Body of pancreas (tissue), 4 donors: ENCODE results near the gene DCAF12L2. TPM values are rescaled to one million over a fixed set of nuclear protein-coding genes. Genes with fewer than 3 reads are reported as not detected.
A peak's percentile ranks its signal among the peaks of the same experiment; 100 is the strongest.

Source experiments
- ATAC-seq: fragments of 150-250 bp; one replicate; pipeline ENCODE4 v1.9.1; 2016
- DNase-seq, 4 donors: peaks; one replicate each; pipeline ENCODE4 v3.0.0-alpha.2; 2019
- H3K27ac ChIP-seq, 4 donors: fragments of 200-600 bp; sonication (generic); 1 replicate in 3 of 4; 2 replicates in 1 of 4; pipeline versions ENCODE4 v1.5.1 to v1.6.1; 2016 to 2019; ENCODE audit warnings: mild to moderate bottlenecking in 1 of 4, mixed read lengths in 1 of 4, moderate library complexity in 1 of 4
- H3K27me3 ChIP-seq, 2 donors: fragments of 200-600 bp; sonication (generic); one replicate each; pipeline ENCODE4 v1.6.0; 2016; ENCODE audit warnings: mild to moderate bottlenecking in 1 of 2
- H3K36me3 ChIP-seq, 2 donors: fragments of 200-600 bp; sonication (generic); replicated peaks in 1 of 2; 2 replicates each; pipeline ENCODE4 v1.5.1; 2016; ENCODE audit warnings: low read depth in 2 of 2; ENCODE audit not compliant: insufficient read depth in 1 of 2
- H3K4me1 ChIP-seq: fragments of 200-600 bp; sonication (generic); one replicate; pipeline ENCODE4 v1.6.0; 2016
- H3K4me3 ChIP-seq, 2 donors: fragments of 200-600 bp; sonication (generic); 1 replicate in 1 of 2; 2 replicates in 1 of 2; pipeline ENCODE4 v1.5.1; 2016 to 2019
- H3K9me3 ChIP-seq, 3 donors: fragments of 200-600 bp; sonication (generic); 1 replicate in 2 of 3; 2 replicates in 1 of 3; pipeline ENCODE4 v1.5.1; 2016
- POLR2A ChIP-seq, 3 donors: fragments of 450-650 bp; IDR thresholded peaks; one replicate each; pipeline ENCODE4 v1.6.1; 2016; ENCODE audit warnings: antibody characterized with exemption in 3 of 3, mild to moderate bottlenecking in 2 of 3
- WGBS, 2 donors: methylation state at CpG; one replicate each; pipeline ENCODE4 v1.1.5; 2017; 5-methylcytosine and 5-hydroxymethylcytosine counted together
- intact Hi-C: fragments of 100-400 bp; cut with DNase I; formaldehyde crosslinking; loops from one replicate; pipeline ENCODE4 v1.15.1; 2023
- total RNA-seq, 2 donors: library from RNA; depleted of rRNA; stranded (reverse); fragments of >200 nt; gene quantifications; one replicate each; pipeline ENCODE4 v1.1.0, GENCODE V29; 2016
- TF ChIP-seq, protein P1 (sequence below), 7 experiments: fragments of 450-650 bp in 4 of 7; fragments of 200-600 bp in 3 of 7; sonication (generic) in 3 of 7; IDR thresholded peaks; one replicate each; pipeline ENCODE4 v1.5.1; 2016 to 2019; ENCODE audit warnings: antibody characterized with exemption in 7 of 7

Gene DCAF12L2
- total RNA-seq, 2 donors from 2014 or later: not detected

DNA sequence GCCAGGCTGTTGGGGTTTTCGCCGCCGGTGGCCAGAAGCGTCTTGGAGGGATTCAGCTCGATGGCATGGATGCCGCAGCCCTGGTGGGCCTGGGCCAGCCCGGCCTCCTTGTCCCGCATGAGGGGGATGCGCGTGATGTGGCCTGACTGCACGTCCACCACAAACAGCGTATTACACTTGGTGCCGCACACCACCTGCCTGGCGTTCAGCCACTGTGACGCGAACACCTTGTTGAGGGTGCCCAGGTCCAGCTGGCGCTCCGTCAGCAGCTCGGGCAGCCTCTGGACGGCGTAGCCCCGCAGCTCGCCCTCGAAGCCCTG, 728 bp downstream of the DCAF12L2 start:
- TF ChIP-seq, protein P1, sequence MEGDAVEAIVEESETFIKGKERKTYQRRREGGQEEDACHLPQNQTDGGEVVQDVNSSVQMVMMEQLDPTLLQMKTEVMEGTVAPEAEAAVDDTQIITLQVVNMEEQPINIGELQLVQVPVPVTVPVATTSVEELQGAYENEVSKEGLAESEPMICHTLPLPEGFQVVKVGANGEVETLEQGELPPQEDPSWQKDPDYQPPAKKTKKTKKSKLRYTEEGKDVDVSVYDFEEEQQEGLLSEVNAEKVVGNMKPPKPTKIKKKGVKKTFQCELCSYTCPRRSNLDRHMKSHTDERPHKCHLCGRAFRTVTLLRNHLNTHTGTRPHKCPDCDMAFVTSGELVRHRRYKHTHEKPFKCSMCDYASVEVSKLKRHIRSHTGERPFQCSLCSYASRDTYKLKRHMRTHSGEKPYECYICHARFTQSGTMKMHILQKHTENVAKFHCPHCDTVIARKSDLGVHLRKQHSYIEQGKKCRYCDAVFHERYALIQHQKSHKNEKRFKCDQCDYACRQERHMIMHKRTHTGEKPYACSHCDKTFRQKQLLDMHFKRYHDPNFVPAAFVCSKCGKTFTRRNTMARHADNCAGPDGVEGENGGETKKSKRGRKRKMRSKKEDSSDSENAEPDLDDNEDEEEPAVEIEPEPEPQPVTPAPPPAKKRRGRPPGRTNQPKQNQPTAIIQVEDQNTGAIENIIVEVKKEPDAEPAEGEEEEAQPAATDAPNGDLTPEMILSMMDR (IDR thresholded peaks at IDR 0.05): no peak
- TF ChIP-seq POLR2A (IDR thresholded peaks at IDR 0.05): no peak
- Histone ChIP-seq H3K9me3 (no peaks in the 10 kb centered on the region), H3K27me3 (no peaks in the 10 kb centered on the region), H3K27ac (no peak overlapping the region), H3K4me1 (no peaks in the 10 kb centered on the region), H3K36me3 (no peaks in the 10 kb centered on the region), H3K4me3 (no peak overlapping the region)
- peak in 2 of 4 donors; percentile 9 to 10 for DNase-seq
- WGBS, 2 donors: no CpG with 5 or more reads among the region's 24 CpGs
- intact Hi-C loops: no loop called here
- no peak for ATAC-seq

DNA sequence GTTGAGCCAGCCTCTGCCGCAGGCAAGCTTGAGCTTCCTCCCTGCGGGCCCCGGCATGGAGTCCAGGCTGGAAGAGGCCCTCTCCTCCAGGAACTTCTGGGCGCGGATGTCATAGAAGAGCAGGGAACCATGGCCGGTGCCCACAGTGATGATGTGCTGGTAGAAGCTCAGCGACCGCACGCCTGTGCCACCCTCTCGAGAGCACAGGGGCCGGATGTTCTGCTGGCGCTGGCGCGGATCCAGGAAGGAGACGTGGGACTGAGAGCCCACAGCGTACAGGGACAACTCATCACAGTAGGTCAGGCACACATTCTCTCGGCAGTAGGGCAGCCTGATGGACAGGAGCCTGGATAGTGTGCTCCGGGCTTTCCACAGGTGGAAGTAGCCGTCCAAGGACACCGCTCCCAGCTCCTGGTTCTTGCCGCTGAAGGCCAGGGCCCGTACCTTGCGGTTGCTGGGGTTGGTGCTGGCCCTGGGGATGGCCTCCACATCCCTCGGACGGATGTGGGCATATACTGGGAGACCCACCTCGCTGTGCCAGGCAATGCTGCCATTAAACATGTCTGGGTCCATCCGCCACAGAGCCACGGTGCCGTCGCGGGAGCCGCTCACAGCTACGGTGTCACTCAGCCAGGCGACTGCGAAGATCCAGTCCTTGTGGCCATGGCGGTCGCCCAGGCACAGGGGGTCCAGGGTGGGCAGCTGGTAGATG, 1.2 kb downstream of the DCAF12L2 start:
- ATAC-seq (no peak), DNase-seq (peak in 1 of 4 donors; percentile 9)
- Histone ChIP-seq H3K4me3 (no peak overlapping the region), H3K4me1 (no peaks in the 10 kb centered on the region), H3K9me3 (no peaks in the 10 kb centered on the region), H3K36me3 (no peaks in the 10 kb centered on the region), H3K27me3 (no peaks in the 10 kb centered on the region), H3K27ac (no peak overlapping the region)
- 77 to 100% methylated on average over 2 to 9 of the region's 37 CpGs for WGBS, 2 donors
- TF ChIP-seq POLR2A (IDR thresholded peaks at IDR 0.05): no peak
- TF ChIP-seq, protein P1 (IDR thresholded peaks at IDR 0.05): no peak
- intact Hi-C loops: no loop called here

DNA sequence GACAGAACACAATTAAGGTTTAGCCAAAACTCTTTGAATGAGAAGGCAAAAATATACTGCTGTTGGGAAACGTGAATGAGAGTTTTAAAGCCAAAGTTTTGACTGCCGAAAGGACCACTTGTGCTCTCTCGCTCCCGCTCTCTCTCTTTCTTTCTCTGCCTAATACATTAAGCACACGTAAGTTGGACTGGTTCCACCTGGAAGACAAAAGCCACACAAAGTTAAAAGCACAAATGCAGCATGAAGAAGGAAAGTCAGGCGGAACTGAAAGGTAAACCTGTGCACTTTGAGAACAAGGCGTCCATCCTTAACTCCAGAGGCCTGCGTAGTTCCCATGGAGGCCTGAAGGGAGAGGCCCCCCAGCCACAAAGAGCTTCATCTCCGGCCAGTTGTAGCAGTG, 1.9 kb downstream of the DCAF12L2 start:
- no peak overlapping the region for H3K4me3 ChIP-seq
- ATAC-seq: no peak
- TF ChIP-seq, protein P1 (IDR thresholded peaks at IDR 0.05): no peak
- TF ChIP-seq POLR2A (IDR thresholded peaks at IDR 0.05): no peak
- DNase-seq: no peak
- H3K27ac ChIP-seq: no peak overlapping the region
- H3K27me3 ChIP-seq: no peaks in the 10 kb centered on the region
- H3K36me3 ChIP-seq: no peaks in the 10 kb centered on the region
- H3K4me1 ChIP-seq: no peaks in the 10 kb centered on the region
- WGBS, 2 donors: 71 to 72% methylated on average over 8 to 9 of the region's 9 CpGs
- intact Hi-C loops: no loop called here
- no peaks in the 10 kb centered on the region for H3K9me3 ChIP-seq

DNA sequence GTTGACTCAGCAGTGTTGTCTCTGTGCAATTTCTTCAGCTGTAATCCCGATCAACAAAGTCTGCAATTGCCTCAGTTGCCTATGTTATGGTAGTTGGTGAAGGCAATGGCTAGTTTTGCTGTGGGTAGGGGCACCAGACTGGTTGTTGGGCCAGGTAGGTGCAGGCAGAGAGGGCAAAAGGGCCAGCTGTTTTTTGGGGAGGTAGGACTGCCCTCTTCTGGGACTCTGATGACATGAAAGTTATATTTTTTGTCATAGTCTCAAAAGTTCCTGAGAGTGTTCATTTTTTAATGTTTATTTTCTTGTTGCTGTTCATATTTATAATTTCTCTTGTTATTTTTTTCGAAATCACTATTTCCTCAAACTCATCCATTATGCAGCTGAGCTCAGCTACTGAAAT, 25.1 kb downstream of the DCAF12L2 start:
- intact Hi-C loops: no loop called here

More for the DNA sequence above, 25.1 kb downstream of the DCAF12L2 start:
- no peak overlapping the region for H3K27ac ChIP-seq
- DNase-seq (no peak), ATAC-seq (no peak)
- WGBS, 2 donors: 41 to 46% methylated on average over 2 of the region's 2 CpGs
- no peak overlapping the region for H3K4me3 ChIP-seq
- no peaks in the 10 kb centered on the region for H3K4me1 ChIP-seq
- H3K9me3 ChIP-seq: no peaks in the 10 kb centered on the region
- TF ChIP-seq, protein P1 (IDR thresholded peaks at IDR 0.05): no peak
- TF ChIP-seq POLR2A (IDR thresholded peaks at IDR 0.05): no peak
- H3K36me3 ChIP-seq: no peaks in the 10 kb centered on the region
- H3K27me3 ChIP-seq: no peaks in the 10 kb centered on the region
